Large intestine (tissue), 3 donors: ENCODE data around the gene ATRNL1. TPM values are rescaled to one million over a fixed set of nuclear protein-coding genes. Genes with fewer than 3 reads are reported as not detected.
"Not testable (repeated sequence)": the region's sequence is repeated elsewhere in the genome, so short reads cannot be mapped to it uniquely, and the experiment has no call there.

Experiments used
- DNase-seq, 2 donors: peaks; one replicate each; pipeline versions ENCODE4 v3.0.0 to v3.0.0-alpha.2; 2013
- H3K27ac ChIP-seq: one replicate; pipeline ENCODE4 v1.5.1; 2013; ENCODE audit warnings: low read length
- H3K27me3 ChIP-seq: 2 replicates; pipeline ENCODE4 v1.6.1; 2013; ENCODE audit warnings: low read length; ENCODE audit not compliant: control insufficient read depth, insufficient read depth
- H3K36me3 ChIP-seq: 2 replicates; pipeline ENCODE4 v1.6.1; 2013; ENCODE audit warnings: low read length; ENCODE audit not compliant: control insufficient read depth, insufficient read depth
- H3K4me1 ChIP-seq: one replicate; pipeline ENCODE4 v1.6.1; 2013; ENCODE audit warnings: low read length; ENCODE audit not compliant: control insufficient read depth, insufficient read depth
- H3K4me3 ChIP-seq: one replicate; pipeline ENCODE4 v1.5.1; 2013; ENCODE audit warnings: low read length
- H3K9me3 ChIP-seq: one replicate; pipeline ENCODE4 v1.6.1; 2013; ENCODE audit warnings: mild to moderate bottlenecking, low read depth, low read length, moderate library complexity; ENCODE audit not compliant: control insufficient read depth
- WGBS: methylation state at CpG from one replicate; pipeline ENCODE4 v1.1.5; 2013; ENCODE audit warnings: low lambda C conversion rate; ENCODE audit not compliant: insufficient coverage; 5-methylcytosine and 5-hydroxymethylcytosine counted together
- polyA plus RNA-seq: library from polyadenylated mRNA; unstranded; fragments of 120-200 nt; gene quantifications from one replicate; pipeline ENCODE4 v1.2.1, GENCODE V29; 2013

The ATRNL1 gene
- polyA plus RNA-seq, 1 donor, result 2.6 TPM

GRCh38 chr10:115091161-115091560 lies 2.0 kb upstream of the ATRNL1 start:
- H3K4me1 ChIP-seq, result peaks cover 7% of the 10 kb centered on the region
- WGBS, result no CpG with 5 or more reads among the region's 6 CpGs

GRCh38 chr10:115092258-115092554 lies 959 bp upstream of the ATRNL1 start:
- Histone ChIP-seq H3K27ac (peak overlapping the region; percentile 38), H3K9me3 (no peaks in the 10 kb centered on the region), H3K27me3 (peaks cover 45% of the 10 kb centered on the region), H3K4me3 (peak overlapping the region; percentile 40), H3K36me3 (no peaks in the 10 kb centered on the region), H3K4me1 (peaks cover 7% of the 10 kb centered on the region)
- WGBS, result no CpG with 5 or more reads among the region's 10 CpGs
- no peak for DNase-seq

More at GRCh38 chr10:115091161-115091560, 2.0 kb upstream of the ATRNL1 start:
- Histone ChIP-seq H3K4me3 (no peak overlapping the region), H3K27ac (no peak overlapping the region), H3K9me3 (no peaks in the 10 kb centered on the region), H3K27me3 (peaks cover 45% of the 10 kb centered on the region), H3K36me3 (no peaks in the 10 kb centered on the region)
- DNase-seq, result no peak

GRCh38 chr10:115092555-115093285 lies 445 bp upstream of the ATRNL1 start:
- no CpG with 5 or more reads among the region's 75 CpGs for WGBS
- Histone ChIP-seq H3K27ac (peak overlapping the region; percentile 38), H3K27me3 (peaks cover 45% of the 10 kb centered on the region), H3K36me3 (no peaks in the 10 kb centered on the region), H3K9me3 (no peaks in the 10 kb centered on the region), H3K4me1 (peaks cover 7% of the 10 kb centered on the region), H3K4me3 (peak overlapping the region; percentile 40)
- peak; percentile 10 to 44 for DNase-seq

- Histone ChIP-seq H3K9me3 (no peaks in the 10 kb centered on the region), H3K27ac (no peak overlapping the region), H3K4me3 (peak overlapping the region; percentile 61), H3K36me3 (no peaks in the 10 kb centered on the region), H3K27me3 (peaks cover 42% of the 10 kb centered on the region), H3K4me1 (peaks cover 7% of the 10 kb centered on the region)
- no CpG with 5 or more reads among the region's 61 CpGs for WGBS
- DNase-seq, result peak; percentile 15 to 38
Measured at GRCh38 chr10:115093776-115094408, 727 bp downstream of the ATRNL1 start.

- WGBS, result no CpG with 5 or more reads among the region's 12 CpGs
- Histone ChIP-seq H3K4me3 (no peak overlapping the region), H3K27me3 (peaks cover 41% of the 10 kb centered on the region), H3K4me1 (peaks cover 7% of the 10 kb centered on the region), H3K27ac (no peak overlapping the region), H3K36me3 (no peaks in the 10 kb centered on the region), H3K9me3 (no peaks in the 10 kb centered on the region)
- DNase-seq, result no peak
Measured at GRCh38 chr10:115094416-115095140, 1.4 kb downstream of the ATRNL1 start.

- Histone ChIP-seq H3K36me3 (no peaks in the 10 kb centered on the region), H3K27ac (no peak overlapping the region), H3K4me3 (no peak overlapping the region), H3K4me1 (peaks cover 7% of the 10 kb centered on the region), H3K27me3 (peaks cover 38% of the 10 kb centered on the region), H3K9me3 (no peaks in the 10 kb centered on the region)
- WGBS, result 33% methylated on average over 1 of the region's 2 CpGs
- DNase-seq, result no peak
Measured at GRCh38 chr10:115095758-115096157, 2.6 kb downstream of the ATRNL1 start.

GRCh38 chr10:115103700-115104099 lies 10.5 kb downstream of the ATRNL1 start:
- no CpG with 5 or more reads among the region's 1 CpG for WGBS
- DNase-seq, result no peak

GRCh38 chr10:115105411-115105810 lies 12.2 kb downstream of the ATRNL1 start:
- H3K4me3 ChIP-seq, H3K36me3 ChIP-seq, DNase-seq, H3K9me3 ChIP-seq, H3K4me1 ChIP-seq, H3K27ac ChIP-seq, H3K27me3 ChIP-seq: not testable (repeated sequence)
- WGBS, result no CpG with 5 or more reads among the region's 5 CpGs

More at GRCh38 chr10:115103700-115104099, 10.5 kb downstream of the ATRNL1 start:
- Histone ChIP-seq H3K27ac (no peak overlapping the region), H3K9me3 (peaks cover 2% of the 10 kb centered on the region), H3K27me3 (no peaks in the 10 kb centered on the region), H3K4me1 (no peaks in the 10 kb centered on the region), H3K36me3 (no peaks in the 10 kb centered on the region), H3K4me3 (no peak overlapping the region)

GRCh38 chr10:115107830-115108229 lies 14.7 kb downstream of the ATRNL1 start:
- DNase-seq, result no peak
- Histone ChIP-seq H3K4me3 (no peak overlapping the region), H3K36me3 (no peaks in the 10 kb centered on the region), H3K27me3 (no peaks in the 10 kb centered on the region), H3K4me1 (no peaks in the 10 kb centered on the region), H3K27ac (no peak overlapping the region), H3K9me3 (peaks cover 2% of the 10 kb centered on the region)
- 73% methylated on average over 1 of the region's 3 CpGs for WGBS

GRCh38 chr10:115117301-115117700 lies 24.1 kb downstream of the ATRNL1 start:
- no peak for DNase-seq
- H3K9me3 ChIP-seq, result no peaks in the 10 kb centered on the region
- WGBS, result 75% methylated on average over 2 of the region's 3 CpGs
- no peaks in the 10 kb centered on the region for H3K4me1 ChIP-seq
- H3K27me3 ChIP-seq, result no peaks in the 10 kb centered on the region
- no peak overlapping the region for H3K4me3 ChIP-seq
- no peak overlapping the region for H3K27ac ChIP-seq
- H3K36me3 ChIP-seq, result no peaks in the 10 kb centered on the region
